HCT116 (cell line): ENCODE measurements around the gene OTOP3. TPM values are rescaled to one million over a fixed set of nuclear protein-coding genes. Genes with fewer than 3 reads are reported as not detected.

Experiments
- ATAC-seq: fragments of 200-7000 bp; cut with Tn5 transposase; 2 replicates; pipeline ENCODE4 v1.9.1; 2020; ENCODE audit warnings: mild to moderate bottlenecking, moderate library complexity
- BruUV-seq: library from RNA; stranded (reverse); fragments of 400-500 nt; replicated peaks from 2 replicates; lab custom pipeline; 2021; lab: Mats Ljungman, UMichigan
- CTCF ChIA-PET: fragments of 300-600 bp; sonication (Branson Sonifier 250); formaldehyde crosslinking; loops from one replicate; lab custom pipeline; 2021; ENCODE audit warnings: antibody characterized with exemption; lab: Charles Lee
- POLR2A ChIA-PET: fragments of 300-600, 350-600 bp; sonication (Branson Sonifier 250); formaldehyde crosslinking; loops from one replicate; lab custom pipeline; 2021; ENCODE audit warnings: antibody characterized with exemption; lab: Charles Lee
- RAD21 ChIA-PET, 2 experiments: fragments of 300-600 bp; sonication (Branson Sonifier 250); formaldehyde crosslinking; loops; one replicate each; lab custom pipeline; 2023; ENCODE audit warnings: low total read pairs in 2 of 2; ENCODE audit not compliant: uncharacterized antibody in 2 of 2, unreplicated experiment in 2 of 2, low non-redundant PET in 1 of 2; lab: Charles Lee
- DNase-seq: peaks from one replicate; pipeline ENCODE4 v3.0.0-alpha.2; 2010; ENCODE audit warnings: low read depth, low spot score
- H2AFZ ChIP-seq: fragments of 200-600 bp; shearing (Covaris generic), sonication (generic); 2 replicates; pipeline ENCODE4 v1.6.1; 2017; ENCODE audit warnings: low read depth, mixed run types, mixed read lengths, antibody characterized with exemption, low read length; ENCODE audit not compliant: poor library complexity, severe bottlenecking
- H3K27ac ChIP-seq: 2 replicates; pipeline ENCODE4 v1.5.1; 2012; ENCODE audit warnings: low read depth, low read length
- H3K27me3 ChIP-seq: fragments of 200-600 bp; sonication (generic); 2 replicates; pipeline ENCODE4 v1.6.1; 2016; ENCODE audit warnings: mixed run types, low read length, mixed read lengths; ENCODE audit not compliant: insufficient read depth
- H3K36me3 ChIP-seq, 2 experiments: fragments of 200-500 bp in 1 of 2; fragments of 200-600 bp in 1 of 2; sonication (Bioruptor generic) in 1 of 2; sonication (generic) in 1 of 2; 2 replicates each; pipeline versions ENCODE4 v1.5.1 to v1.6.1; 2014 to 2016; ENCODE audit warnings: low read length in 2 of 2, inconsistent platforms in 1 of 2, mixed read lengths in 1 of 2, mixed run types in 1 of 2; ENCODE audit not compliant: insufficient read depth in 2 of 2, control insufficient read depth in 1 of 2
- H3K4me1 ChIP-seq, 2 experiments: fragments of 200-600 bp in 1 of 2; sonication (generic) in 1 of 2; 2 replicates each; pipeline versions ENCODE4 v1.5.1 to v1.6.1; 2012 to 2017; ENCODE audit warnings: low read length in 2 of 2, inconsistent platforms in 1 of 2, mild to moderate bottlenecking in 1 of 2, mixed read lengths in 1 of 2, mixed run types in 1 of 2, moderate library complexity in 1 of 2; ENCODE audit not compliant: insufficient read depth in 2 of 2, control insufficient read depth in 1 of 2
- H3K4me2 ChIP-seq: fragments of 200-600 bp; sonication (generic); 2 replicates; pipeline ENCODE4 v1.6.1; 2017; ENCODE audit warnings: mixed run types, low read length, mixed read lengths
- H3K4me3 ChIP-seq, 2 experiments: fragments of 200-600 bp in 1 of 2; sonication (generic) in 1 of 2; replicated peaks in 1 of 2; 2 replicates each; pipeline ENCODE4 v1.5.1; 2011 to 2016; ENCODE audit warnings: low read length in 2 of 2, control low read depth in 1 of 2, low read depth in 1 of 2, mild to moderate bottlenecking in 1 of 2, mixed read lengths in 1 of 2, mixed run types in 1 of 2
- H3K79me2 ChIP-seq: fragments of 200-600 bp; sonication (generic); 2 replicates; pipeline ENCODE4 v1.6.1; 2017; ENCODE audit warnings: mild to moderate bottlenecking, mixed run types, low read length, moderate library complexity, mixed read lengths; ENCODE audit not compliant: insufficient read depth
- H3K9ac ChIP-seq: fragments of 200-600 bp; sonication (generic); 2 replicates; pipeline ENCODE4 v1.6.1; 2016; ENCODE audit warnings: low read length, mixed read lengths
- H3K9me2 ChIP-seq: fragments of 200-600 bp; sonication (generic), shearing (Covaris generic); 2 replicates; pipeline ENCODE4 v1.6.1; 2017; ENCODE audit warnings: mixed run types, mild to moderate bottlenecking, moderate library complexity; ENCODE audit not compliant: insufficient read depth
- H3K9me3 ChIP-seq, 2 experiments: fragments of 200-500 bp in 1 of 2; fragments of 200-600 bp in 1 of 2; sonication (Bioruptor generic) in 1 of 2; sonication (generic) in 1 of 2; 2 replicates each; pipeline ENCODE4 v1.6.1; 2014 to 2017; ENCODE audit warnings: low read length in 2 of 2, mixed read lengths in 2 of 2, inconsistent platforms in 1 of 2, low read depth in 1 of 2, mild to moderate bottlenecking in 1 of 2, mixed run types in 1 of 2, moderate library complexity in 1 of 2; ENCODE audit not compliant: control insufficient read depth in 1 of 2, insufficient read depth in 1 of 2
- H4K20me1 ChIP-seq: fragments of 200-600 bp; sonication (generic), shearing (Covaris generic); 2 replicates; pipeline ENCODE4 v1.6.1; 2017; ENCODE audit warnings: mixed run types, mild to moderate bottlenecking, moderate library complexity; ENCODE audit not compliant: insufficient read depth
- ATF3 ChIP-seq: IDR thresholded peaks from 2 replicates; pipeline ENCODE4 v1.6.1; 2012
- CBX3 ChIP-seq: IDR thresholded peaks from 2 replicates; pipeline ENCODE4 v1.6.1; 2012; ENCODE audit warnings: low read depth
- CEBPB ChIP-seq: IDR thresholded peaks from 2 replicates; pipeline ENCODE4 v1.6.1; 2012; ENCODE audit warnings: low read depth
- EGR1 ChIP-seq: IDR thresholded peaks from 2 replicates; pipeline ENCODE4 v1.6.1; 2012; ENCODE audit warnings: low read depth
- EZH2phosphoT487 ChIP-seq: fragments of 200-600 bp; IDR thresholded peaks from 2 replicates; pipeline ENCODE4 v1.6.1; 2018; ENCODE audit warnings: antibody characterized with exemption, borderline replicate concordance
- RAD21 ChIP-seq: IDR thresholded peaks from 2 replicates; pipeline ENCODE4 v1.6.1; 2012; ENCODE audit warnings: low read depth, mild to moderate bottlenecking
- SIN3A ChIP-seq: IDR thresholded peaks from 2 replicates; pipeline ENCODE4 v1.6.1; 2012; ENCODE audit warnings: low read depth
- SRF ChIP-seq: IDR thresholded peaks from 2 replicates; pipeline ENCODE4 v1.6.1; 2012; ENCODE audit warnings: low read depth
- TCF7L2 ChIP-seq: IDR thresholded peaks from 2 replicates; pipeline ENCODE4 v1.7.0; 2011; ENCODE audit warnings: borderline replicate concordance, inconsistent platforms; ENCODE audit not compliant: insufficient read depth, insufficient read length; ENCODE audit errors: extremely low read depth
- YY1 ChIP-seq: IDR thresholded peaks from 2 replicates; pipeline ENCODE4 v1.6.1; 2011; ENCODE audit warnings: low read length, low read depth, moderate library complexity, mild to moderate bottlenecking; ENCODE audit not compliant: insufficient replicate concordance; ENCODE audit errors: extremely low read depth
- ZFX ChIP-seq: fragments of 450-650 bp; IDR thresholded peaks from 2 replicates; pipeline ENCODE4 v1.6.1; 2017
- intact Hi-C: fragments of 100-400 bp; cut with micrococcal nuclease; formaldehyde crosslinking; loops from 2 replicates; pipeline ENCODE4 v1.10.0; 2022
- total RNA-seq: library from RNA; stranded (reverse); gene quantifications from one replicate; pipeline ENCODE4 v1.2.1, GENCODE V29; 2021; ENCODE audit not compliant: unreplicated experiment
- TF ChIP-seq, protein P1 (sequence below): IDR thresholded peaks from 2 replicates; pipeline ENCODE4 v1.6.1; 2011; ENCODE audit warnings: mild to moderate bottlenecking, low read length, moderate library complexity; ENCODE audit not compliant: insufficient replicate concordance; ENCODE audit errors: extremely low read depth

Gene OTOP3
- total RNA-seq, 1 experiment from 2014 or later, result not detected

DNA sequence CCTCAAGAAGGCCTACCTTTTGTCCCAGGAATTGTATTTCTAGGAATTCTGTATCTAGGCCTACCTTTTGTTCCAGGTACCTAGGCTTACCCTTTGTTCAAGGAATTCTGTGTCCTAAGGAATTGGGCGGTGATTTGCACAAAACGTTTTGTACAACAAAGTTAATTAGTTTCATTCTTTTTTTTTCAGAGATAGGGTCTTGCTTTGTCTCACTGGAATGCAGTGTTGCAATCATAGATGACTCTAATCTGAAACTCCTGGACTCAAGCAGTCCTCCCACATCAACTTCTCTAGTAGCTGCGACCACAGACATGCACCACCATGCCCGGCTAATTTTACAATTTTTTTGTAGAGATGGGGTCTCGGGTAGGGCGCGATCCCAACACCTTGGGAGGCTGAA, 58.7 kb downstream of the OTOP3 start:
- Histone ChIP-seq H3K9me3 (no peaks in the 10 kb centered on the region), H4K20me1 (no peaks in the 10 kb centered on the region), H3K9ac (no peak overlapping the region), H3K9me2 (no peaks in the 10 kb centered on the region), H2AFZ (no peak overlapping the region), H3K79me2 (peaks cover 20% of the 10 kb centered on the region; the same call in 1 of the 2 replicates), H3K4me2 (no peak overlapping the region), H3K4me1 (peaks cover 29 to 41% of the 10 kb centered on the region in 2 experiments), H3K36me3 (peaks cover 2 to 3% of the 10 kb centered on the region in 2 experiments; a peak in 1 of 4 replicates), H3K27me3 (no peaks in the 10 kb centered on the region), H3K27ac (no peak overlapping the region), H3K4me3 (no peak overlapping the region)
- DNase-seq, result no peak
- ATAC-seq, result no peak
- intact Hi-C loops, result no loop called here
- TF ChIP-seq ZFX (no peak), RAD21 (no peak), SIN3A (no peak), SRF (no peak), CEBPB (no peak), YY1 (no peak), TCF7L2 (no peak), EGR1 (no peak), ATF3 (no peak), CBX3 (no peak), EZH2phosphoT487 (no peak)
- TF ChIP-seq, protein P1, sequence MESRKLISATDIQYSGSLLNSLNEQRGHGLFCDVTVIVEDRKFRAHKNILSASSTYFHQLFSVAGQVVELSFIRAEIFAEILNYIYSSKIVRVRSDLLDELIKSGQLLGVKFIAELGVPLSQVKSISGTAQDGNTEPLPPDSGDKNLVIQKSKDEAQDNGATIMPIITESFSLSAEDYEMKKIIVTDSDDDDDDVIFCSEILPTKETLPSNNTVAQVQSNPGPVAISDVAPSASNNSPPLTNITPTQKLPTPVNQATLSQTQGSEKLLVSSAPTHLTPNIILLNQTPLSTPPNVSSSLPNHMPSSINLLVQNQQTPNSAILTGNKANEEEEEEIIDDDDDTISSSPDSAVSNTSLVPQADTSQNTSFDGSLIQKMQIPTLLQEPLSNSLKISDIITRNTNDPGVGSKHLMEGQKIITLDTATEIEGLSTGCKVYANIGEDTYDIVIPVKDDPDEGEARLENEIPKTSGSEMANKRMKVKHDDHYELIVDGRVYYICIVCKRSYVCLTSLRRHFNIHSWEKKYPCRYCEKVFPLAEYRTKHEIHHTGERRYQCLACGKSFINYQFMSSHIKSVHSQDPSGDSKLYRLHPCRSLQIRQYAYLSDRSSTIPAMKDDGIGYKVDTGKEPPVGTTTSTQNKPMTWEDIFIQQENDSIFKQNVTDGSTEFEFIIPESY, result no peak
- POLR2A ChIA-PET, result no interaction called here
- RAD21 ChIA-PET, result no interaction called here
- BruUV-seq, result no TSS peak
- CTCF ChIA-PET, result interaction anchor here (1.6 to 4.0 kb wide), 2 partner anchors 18 to 33 kb away, joined by 6 to 16 read pairs; partner anchors contain the start of gene MRPL58
